ENCODE measurements around the gene LRRC34. TPM values are rescaled to one million over a fixed set of nuclear protein-coding genes. Genes with fewer than 3 reads are reported as not detected.

The LRRC34 gene
- total RNA-seq, 4 donors from 2014 or later: 1.2 to 1.3 TPM; not detected in 2

DNA sequence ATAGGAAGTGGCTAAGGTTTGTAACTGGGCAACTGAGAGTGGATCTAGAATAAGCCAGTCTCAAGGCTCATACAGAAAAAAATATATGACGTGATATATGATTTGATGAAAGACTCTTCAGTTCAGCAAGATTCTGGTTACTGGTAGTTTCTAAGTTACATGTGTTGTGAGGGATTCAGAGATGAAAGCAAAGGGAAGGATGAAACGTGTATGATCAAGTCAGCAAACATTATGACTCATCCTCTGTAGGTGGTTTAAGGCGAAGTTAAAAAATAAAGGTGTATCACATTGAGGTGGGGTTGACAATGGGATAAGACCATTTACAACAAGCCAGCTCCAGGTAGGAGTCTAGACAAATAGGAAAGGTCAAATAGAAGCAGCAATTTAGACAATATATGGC is 64.0 kb downstream of the LRRC34 start:
- in situ Hi-C loops (cut with MboI; ENCODE audit: low sequenced_read_pairs in 4 of 4): loop anchor here in 2 of 4 donors (10.0 to 25.0 kb wide), 2 partner anchors 604 to 886 kb away; no protein-coding TSS in a partner anchor
- TF ChIP-seq, protein P1, sequence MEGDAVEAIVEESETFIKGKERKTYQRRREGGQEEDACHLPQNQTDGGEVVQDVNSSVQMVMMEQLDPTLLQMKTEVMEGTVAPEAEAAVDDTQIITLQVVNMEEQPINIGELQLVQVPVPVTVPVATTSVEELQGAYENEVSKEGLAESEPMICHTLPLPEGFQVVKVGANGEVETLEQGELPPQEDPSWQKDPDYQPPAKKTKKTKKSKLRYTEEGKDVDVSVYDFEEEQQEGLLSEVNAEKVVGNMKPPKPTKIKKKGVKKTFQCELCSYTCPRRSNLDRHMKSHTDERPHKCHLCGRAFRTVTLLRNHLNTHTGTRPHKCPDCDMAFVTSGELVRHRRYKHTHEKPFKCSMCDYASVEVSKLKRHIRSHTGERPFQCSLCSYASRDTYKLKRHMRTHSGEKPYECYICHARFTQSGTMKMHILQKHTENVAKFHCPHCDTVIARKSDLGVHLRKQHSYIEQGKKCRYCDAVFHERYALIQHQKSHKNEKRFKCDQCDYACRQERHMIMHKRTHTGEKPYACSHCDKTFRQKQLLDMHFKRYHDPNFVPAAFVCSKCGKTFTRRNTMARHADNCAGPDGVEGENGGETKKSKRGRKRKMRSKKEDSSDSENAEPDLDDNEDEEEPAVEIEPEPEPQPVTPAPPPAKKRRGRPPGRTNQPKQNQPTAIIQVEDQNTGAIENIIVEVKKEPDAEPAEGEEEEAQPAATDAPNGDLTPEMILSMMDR (IDR thresholded peaks at IDR 0.05 in 4 of 5, conservative IDR thresholded peaks at IDR 0.05 in 1 of 5): no peak
- TF ChIP-seq POLR2A (IDR thresholded peaks at IDR 0.05): no peak
- ATAC-seq (no peak), DNase-seq (no peak)
- Histone ChIP-seq H3K4me1 (no peaks in the 10 kb centered on the region), H3K27me3 (peaks cover 0 to 9% (median 9%) of the 10 kb centered on the region in 3 donors), H3K4me3 (no peak overlapping the region), H3K9me3 (no peaks in the 10 kb centered on the region), H3K36me3 (no peaks in the 10 kb centered on the region), H3K27ac (no peak overlapping the region)
- intact Hi-C loops (cut with DNase I; ENCODE audit: low total_unique reads): loop anchor here (10.0 kb wide), 2 partner anchors 594 to 704 kb away; no protein-coding TSS in a partner anchor

DNA sequence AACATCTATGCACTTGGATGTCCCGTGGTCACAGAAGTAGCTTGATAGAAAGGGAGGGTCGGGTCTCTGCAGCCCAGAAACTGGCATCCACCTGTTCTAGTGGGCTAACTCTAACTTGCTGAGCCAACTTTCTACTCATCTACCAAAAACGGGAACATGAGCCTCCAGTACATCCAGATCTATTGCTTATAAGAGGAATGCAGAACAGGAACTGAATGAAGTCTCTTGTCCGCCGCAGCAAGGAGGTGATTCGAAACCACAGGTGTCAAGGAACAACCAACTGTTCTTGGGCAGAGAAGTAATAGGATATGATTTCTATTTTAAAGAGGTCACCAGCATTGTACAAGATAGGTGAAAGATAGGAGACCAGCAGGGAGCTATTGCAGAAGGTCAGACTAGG is 65.8 kb downstream of the LRRC34 start:
- no peaks in the 10 kb centered on the region for H3K9me3 ChIP-seq
- H3K4me1 ChIP-seq: no peaks in the 10 kb centered on the region
- H3K4me3 ChIP-seq: no peak overlapping the region
- no peak overlapping the region for H3K27ac ChIP-seq
- peaks cover 0 to 9% (median 6%) of the 10 kb centered on the region in 3 donors for H3K27me3 ChIP-seq
- in situ Hi-C loops (cut with MboI; ENCODE audit: low sequenced_read_pairs in 4 of 4): loop anchor here in 2 of 4 donors (10.0 to 25.0 kb wide), 2 partner anchors 602 to 885 kb away; no protein-coding TSS in a partner anchor
- H3K36me3 ChIP-seq: no peaks in the 10 kb centered on the region
- no peak for TF ChIP-seq POLR2A (IDR thresholded peaks at IDR 0.05)
- TF ChIP-seq, protein P1 (IDR thresholded peaks at IDR 0.05 in 4 of 5, conservative IDR thresholded peaks at IDR 0.05 in 1 of 5): no peak
- intact Hi-C loops (cut with DNase I; ENCODE audit: low total_unique reads): loop anchor here (10.0 kb wide), 2 partner anchors 592 to 702 kb away; no protein-coding TSS in a partner anchor
- ATAC-seq (no peak), DNase-seq (no peak)

DNA sequence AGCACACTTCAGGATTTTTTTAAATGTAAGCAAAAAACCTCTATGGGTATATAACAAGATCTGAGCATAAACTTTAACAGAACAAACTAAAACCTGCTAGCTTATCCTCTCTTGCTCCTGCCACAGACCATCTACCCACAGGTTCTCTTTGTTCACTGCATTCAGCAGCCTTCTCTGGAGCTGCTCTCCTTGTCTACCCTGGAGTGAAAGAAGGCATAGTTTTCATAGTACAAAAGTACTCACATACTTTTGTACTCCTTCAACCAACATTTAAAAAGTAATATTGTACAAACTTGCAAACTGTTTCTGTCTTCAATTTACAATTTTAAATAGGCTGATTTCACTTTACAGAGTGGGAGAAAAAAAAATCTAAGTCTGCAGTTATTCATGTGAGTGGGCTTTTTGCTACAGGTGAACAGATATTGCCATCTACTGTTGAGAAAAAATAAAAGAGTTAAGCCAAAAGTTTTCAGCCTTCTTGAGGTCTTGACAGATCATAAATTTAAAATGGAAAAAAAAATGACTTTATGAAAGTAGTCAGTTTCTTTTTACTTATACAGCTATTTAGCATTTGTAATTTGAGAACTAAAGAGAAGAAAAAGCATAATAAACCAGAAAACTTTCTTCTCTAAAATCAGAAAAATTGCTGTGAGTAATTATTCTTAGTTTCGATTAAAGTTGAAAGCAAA is 68.2 kb downstream of the LRRC34 start:
- no peak overlapping the region for H3K27ac ChIP-seq
- no peaks in the 10 kb centered on the region for H3K36me3 ChIP-seq
- TF ChIP-seq, protein P1 (IDR thresholded peaks at IDR 0.05 in 4 of 5, conservative IDR thresholded peaks at IDR 0.05 in 1 of 5): peak in 3 of 5 experiments; percentile 26 to 64 (median 50)
- TF ChIP-seq POLR2A (IDR thresholded peaks at IDR 0.05): no peak
- peaks cover 0 to 6% (median 0%) of the 10 kb centered on the region in 3 donors for H3K27me3 ChIP-seq
- no peaks in the 10 kb centered on the region for H3K9me3 ChIP-seq
- no peak overlapping the region for H3K4me3 ChIP-seq
- DNase-seq (no peak), ATAC-seq (peak in 1 of 2 donors; percentile 56)
- intact Hi-C loops (cut with DNase I; ENCODE audit: low total_unique reads): loop anchor here (10.0 kb wide), 2 partner anchors 590 to 700 kb away; no protein-coding TSS in a partner anchor
- H3K4me1 ChIP-seq: no peaks in the 10 kb centered on the region
- in situ Hi-C loops (cut with MboI; ENCODE audit: low sequenced_read_pairs in 4 of 4): loop anchor here in 2 of 4 donors (10.0 to 25.0 kb wide), 2 partner anchors 600 to 882 kb away; no protein-coding TSS in a partner anchor

Other genes starting within 250 kb of the LRRC34 start
- 1 to 10 TPM; 4.4 to 6.7 (median 4.9) TPM for gene MECOM, start 149.2 kb downstream of the LRRC34 start, total RNA-seq
- gene TERC, start 47.8 kb downstream of the LRRC34 start, total RNA-seq: 100 to 1,000 TPM in 1 of 4 donors, 10 to 100 TPM in 3; 12.0 to 143 (median 24.0) TPM
- gene ACTRT3, start 43.3 kb downstream of the LRRC34 start, total RNA-seq: 1 to 10 TPM in 1 of 4 donors, under 1 TPM in 3; 0.38 to 5.8 (median 0.92) TPM
- gene MYNN, start 39.5 kb downstream of the LRRC34 start, total RNA-seq: 10 to 100 TPM; 12.0 to 20.2 (median 14.7) TPM
- under 1 TPM in 1 of 4 donors, not detected in 3; 0.13 TPM for gene LRRIQ4, start within 50 bp of the LRRC34 start, total RNA-seq
- under 1 TPM in 2 of 4 donors, not detected in 2; 0.24 to 0.42 TPM for gene LRRC31, start 57.0 kb upstream of the LRRC34 start, total RNA-seq
- not detected for gene SAMD7, start 98.7 kb upstream of the LRRC34 start, total RNA-seq
- 10 to 100 TPM; 22.6 to 42.8 (median 30.4) TPM for gene SEC62, start 153.9 kb upstream of the LRRC34 start, total RNA-seq
- 1 to 10 TPM in 2 of 4 donors, under 1 TPM in 2; 0.62 to 2.1 (median 1.2) TPM for gene GPR160, start 225.1 kb upstream of the LRRC34 start, total RNA-seq

All from gastrocnemius medialis (tissue), 4 donors.